HepG2 (cell line): Measurements from ENCODE around the gene ADGRF1. TPM values are rescaled to one million over a fixed set of nuclear protein-coding genes. Genes with fewer than 3 reads are reported as not detected.

Experiments used
- ATF1 ChIP-seq: IDR thresholded peaks from 2 replicates; pipeline ENCODE4 v1.6.1; 2016; ENCODE audit warnings: mild to moderate bottlenecking, control low read depth
- ATF7-NPFF ChIP-seq: sonication (generic); formaldehyde crosslinking; IDR thresholded peaks from 2 replicates; pipeline ENCODE4 v1.8.1; 2023; ENCODE audit warnings: mild to moderate bottlenecking, low read depth, missing genetic modification reagents, moderate library complexity
- CAMTA2 ChIP-seq: sonication (generic); formaldehyde crosslinking; IDR thresholded peaks from 2 replicates; pipeline ENCODE4 v1.4.0; 2020; ENCODE audit warnings: mild to moderate bottlenecking, missing genetic modification reagents, borderline replicate concordance
- ETV6 ChIP-seq: sonication (generic); formaldehyde crosslinking; conservative IDR thresholded peaks from 2 replicates; pipeline ENCODE4 v1.4.0; 2020; ENCODE audit warnings: missing genetic modification reagents
- GATAD1 ChIP-seq: IDR thresholded peaks from 2 replicates; pipeline ENCODE4 v1.6.1; 2016; ENCODE audit warnings: missing genetic modification reagents, missing compliant biosample characterization
- JARID2 ChIP-seq: sonication (generic); formaldehyde crosslinking; IDR thresholded peaks from 2 replicates; pipeline ENCODE4 v1.8.1; 2023; ENCODE audit warnings: missing genetic modification reagents, inconsistent platforms; ENCODE audit not compliant: insufficient replicate concordance
- MTA3 ChIP-seq: sonication (generic); formaldehyde crosslinking; IDR thresholded peaks from 2 replicates; pipeline ENCODE4 v1.4.0; 2020; ENCODE audit warnings: missing genetic modification reagents
- NR2F1 ChIP-seq, 2 experiments: fragments of 450-650 bp in 1 of 2; formaldehyde crosslinking in 1 of 2; IDR thresholded peaks; 2 replicates each; pipeline versions ENCODE4 v1.5.0 to v1.6.1; 2016 to 2020; ENCODE audit warnings: mild to moderate bottlenecking in 1 of 2, missing compliant biosample characterization in 1 of 2, missing genetic modification reagents in 1 of 2, moderate library complexity in 1 of 2
- RBAK ChIP-seq: sonication (generic); formaldehyde crosslinking; IDR thresholded peaks from 2 replicates; pipeline ENCODE4 v1.5.1; 2020; ENCODE audit warnings: mild to moderate bottlenecking, missing genetic modification reagents
- RERE ChIP-seq: IDR thresholded peaks from 2 replicates; pipeline ENCODE4 v1.6.1; 2016; ENCODE audit warnings: low read depth, missing genetic modification reagents, missing compliant biosample characterization
- SP1 ChIP-seq, 2 experiments: fragments of 450-650 bp in 1 of 2; sonication (generic) in 1 of 2; formaldehyde crosslinking in 1 of 2; IDR thresholded peaks; 2 replicates each; pipeline versions ENCODE4 v1.4.0 to v1.6.1; 2016 to 2020; ENCODE audit warnings: missing genetic modification reagents in 1 of 2
- TFAP4 ChIP-seq: sonication (generic); IDR thresholded peaks from 2 replicates; pipeline ENCODE4 v1.6.1; 2016; ENCODE audit warnings: low read depth, borderline replicate concordance
- ZFY ChIP-seq: sonication (generic); formaldehyde crosslinking; IDR thresholded peaks from 2 replicates; pipeline ENCODE4 v1.4.0; 2020; ENCODE audit warnings: missing genetic modification reagents
- ZNF512B ChIP-seq: sonication (generic); formaldehyde crosslinking; IDR thresholded peaks from 2 replicates; pipeline ENCODE4 v1.5.1; 2020; ENCODE audit warnings: missing genetic modification reagents, mild to moderate bottlenecking, borderline replicate concordance
- ZNF629 ChIP-seq: sonication (generic); formaldehyde crosslinking; conservative IDR thresholded peaks from 2 replicates; pipeline ENCODE4 v1.5.0; 2020; ENCODE audit warnings: missing genetic modification reagents
- polyA plus RNA-seq, 8 experiments: library from polyadenylated mRNA; depleted of rRNA in 3 of 8; stranded (reverse) in 7 of 8; unstranded in 1 of 8; fragments of >200 nt; fragmentation: Illumina TruSeq in 4 of 8; extraction: Trizol in 4 of 8; gene quantifications; 2 replicates each; pipeline versions ENCODE4 v1.2.1 to v1.2.3, GENCODE V29; 2011 to 2016; ENCODE audit warnings: low read depth in 4 of 8, missing spikeins in 1 of 8, mixed read lengths in 1 of 8; ENCODE audit not compliant: insufficient read depth in 1 of 8
- total RNA-seq, 5 experiments: library from RNA; depleted of rRNA; stranded (reverse); fragments of >200 nt; fragmentation: Illumina TruSeq; extraction: Trizol; gene quantifications; 2 replicates each; pipeline ENCODE4 v1.2.3, GENCODE V29; 2016; ENCODE audit warnings: low read depth in 1 of 5
- TF ChIP-seq, protein P1 (sequence below), 2 experiments: sonication (generic) in 1 of 2; formaldehyde crosslinking in 1 of 2; IDR thresholded peaks; 2 replicates each; pipeline versions ENCODE4 v1.4.0 to v1.6.1; 2018 to 2020; ENCODE audit warnings: missing genetic modification reagents in 2 of 2, borderline replicate concordance in 1 of 2, low read depth in 1 of 2, mild to moderate bottlenecking in 1 of 2, missing biosample characterization in 1 of 2

Gene ADGRF1
- total and polyA plus RNA-seq, 2 of the 13 experiments (the other 11 are each of a cell fraction or from before 2014, with no cell fraction given), result not detected

DNA sequence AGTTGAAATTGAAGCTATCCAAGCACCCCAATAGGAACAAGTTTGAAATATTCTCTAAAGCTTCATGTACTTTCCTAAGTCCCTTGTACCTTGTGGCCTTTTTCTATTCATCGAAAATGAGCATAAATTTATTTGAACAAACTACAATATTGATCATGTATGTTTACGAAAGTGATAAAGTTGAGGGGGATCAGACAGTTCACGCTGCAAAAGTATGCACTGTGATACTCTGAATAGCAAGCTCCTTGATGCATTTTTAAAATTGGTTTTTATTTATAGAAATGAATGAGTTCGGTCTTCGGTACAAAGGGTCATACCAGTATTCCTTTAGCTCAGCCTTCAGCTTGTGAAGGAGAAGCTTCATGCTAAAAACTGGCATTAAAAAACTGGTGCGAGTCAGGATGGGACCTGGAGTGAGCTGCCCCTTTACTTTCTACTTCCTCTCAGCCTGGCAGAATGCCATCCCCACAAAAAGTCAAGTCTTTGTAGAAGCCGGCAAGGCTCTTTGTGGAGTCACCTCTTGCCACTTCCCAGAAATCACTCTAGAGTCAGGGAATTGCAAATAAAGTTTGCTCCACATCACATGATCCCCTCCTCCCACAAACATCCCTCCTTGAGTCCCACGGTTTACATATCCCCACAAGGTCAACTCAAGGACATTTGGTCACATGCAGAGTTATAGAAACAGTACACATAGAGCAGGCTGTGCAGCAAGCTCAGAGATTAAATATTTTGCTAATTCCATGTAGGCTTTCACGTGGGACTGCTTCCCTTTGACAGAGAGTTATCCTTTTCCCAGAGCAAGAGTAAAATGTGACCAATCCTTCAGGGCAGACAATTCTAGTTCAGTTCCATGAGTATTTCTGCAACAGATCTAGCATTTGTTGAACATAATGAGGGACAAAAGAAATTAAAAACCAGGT is 34.6 kb upstream of the ADGRF1 start (continued):
- no peak for TF ChIP-seq JARID2 (CRISPR knock-in tag)
- TF ChIP-seq MTA3 (CRISPR knock-in tag), result no peak
- TF ChIP-seq, protein P1, sequence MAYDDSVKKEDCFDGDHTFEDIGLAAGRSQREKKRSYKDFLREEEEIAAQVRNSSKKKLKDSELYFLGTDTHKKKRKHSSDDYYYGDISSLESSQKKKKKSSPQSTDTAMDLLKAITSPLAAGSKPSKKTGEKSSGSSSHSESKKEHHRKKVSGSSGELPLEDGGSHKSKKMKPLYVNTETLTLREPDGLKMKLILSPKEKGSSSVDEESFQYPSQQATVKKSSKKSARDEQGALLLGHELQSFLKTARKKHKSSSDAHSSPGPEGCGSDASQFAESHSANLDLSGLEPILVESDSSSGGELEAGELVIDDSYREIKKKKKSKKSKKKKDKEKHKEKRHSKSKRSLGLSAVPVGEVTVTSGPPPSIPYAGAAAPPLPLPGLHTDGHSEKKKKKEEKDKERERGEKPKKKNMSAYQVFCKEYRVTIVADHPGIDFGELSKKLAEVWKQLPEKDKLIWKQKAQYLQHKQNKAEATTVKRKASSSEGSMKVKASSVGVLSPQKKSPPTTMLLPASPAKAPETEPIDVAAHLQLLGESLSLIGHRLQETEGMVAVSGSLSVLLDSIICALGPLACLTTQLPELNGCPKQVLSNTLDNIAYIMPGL (CRISPR knock-in tag; IDR thresholded peaks at IDR 0.05; ENCODE audit: borderline replicate concordance in 1 of 2, low read depth in 1 of 2), result peak in 1 of 2 experiments; percentile 64; a peak in 2 of 4 replicates
- TF ChIP-seq ATF1 (CRISPR knock-in tag), result peak; percentile 71; the same call in 1 of the 2 replicates
- TF ChIP-seq ZNF512B (CRISPR knock-in tag), result 0 out of 2 replicates have a peak, but pooled peaks have one; percentile 55
- TF ChIP-seq ZNF629 (CRISPR knock-in tag), result no peak
- TF ChIP-seq ATF7-NPFF (CRISPR knock-in tag), result no peak
- TF ChIP-seq CAMTA2 (CRISPR knock-in tag), result no peak
- TF ChIP-seq ETV6 (CRISPR knock-in tag), result peak; percentile 86; the same call in 1 of the 2 replicates
- TF ChIP-seq NR2F1 (CRISPR knock-in tag; IDR thresholded peaks at IDR 0.05), result peak; percentile 83 to 85
- TF ChIP-seq TFAP4, result peak; percentile 76; the same call in 1 of the 2 replicates
- TF ChIP-seq RERE, result peak; percentile 88
- TF ChIP-seq SP1 (IDR thresholded peaks at IDR 0.05), result no peak
- no peak for TF ChIP-seq SP1 (CRISPR knock-in tag; IDR thresholded peaks at IDR 0.05)
- no peak for TF ChIP-seq RBAK (CRISPR knock-in tag)
- peak; percentile 79 for TF ChIP-seq GATAD1 (CRISPR knock-in tag)
- TF ChIP-seq ZFY (CRISPR knock-in tag), result no peak
